Skin of body (tissue), 2 donors: ENCODE data around the gene WNK2. TPM values are rescaled to one million over a fixed set of nuclear protein-coding genes. Genes with fewer than 3 reads are reported as not detected.

Source experiments
- DNase-seq: peaks from one replicate; lab custom pipeline; 2025; lab: John Stamatoyannopoulos, UW
- total RNA-seq: library from RNA; depleted of rRNA; stranded (reverse); fragments of >200 nt; gene quantifications from one replicate; pipeline ENCODE4 v1.2.3, GENCODE V29; 2014

The WNK2 gene
- total RNA-seq, 1 donor from 2014 or later, result 11.2 TPM

- no peak for DNase-seq
Measured at GRCh38 chr9:93292664-93293328, 108.9 kb downstream of the WNK2 start.

GRCh38 chr9:93294011-93294410, 110.1 kb downstream of the WNK2 start:
- no peak for DNase-seq

- DNase-seq, result no peak
Measured at GRCh38 chr9:93295031-93295430, 111.1 kb downstream of the WNK2 start.

DNA sequence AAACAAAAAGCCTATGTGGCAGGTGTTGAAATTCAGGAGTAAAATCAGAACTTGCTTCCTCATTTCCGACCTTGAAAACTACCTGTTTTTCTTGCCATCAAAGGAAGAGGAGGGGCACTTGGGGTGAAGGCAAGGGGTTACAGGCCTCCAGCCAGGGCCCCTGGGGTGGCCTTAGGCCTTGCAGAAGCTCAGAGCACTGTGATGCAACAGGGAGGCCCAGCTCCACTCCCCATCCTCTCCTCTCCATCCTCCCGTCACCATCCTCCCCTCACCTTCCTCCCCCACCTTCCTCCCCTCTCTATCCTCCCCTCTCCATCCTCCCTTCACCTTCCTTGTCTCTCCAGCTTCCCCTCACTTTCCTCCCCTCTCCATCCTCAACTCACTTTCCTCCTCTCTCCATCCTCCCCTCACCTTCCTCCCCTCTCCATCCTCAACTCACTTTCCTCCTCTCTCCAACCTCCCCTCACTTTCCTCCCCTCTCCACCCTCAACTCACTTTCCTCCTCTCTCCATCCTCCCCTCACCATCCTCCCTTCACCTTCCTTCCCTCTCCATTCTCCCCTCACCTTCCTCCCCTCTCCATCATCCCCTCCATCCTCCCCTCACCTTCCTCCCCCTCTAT, 111.6 kb downstream of the WNK2 start:
- no peak for DNase-seq

DNA sequence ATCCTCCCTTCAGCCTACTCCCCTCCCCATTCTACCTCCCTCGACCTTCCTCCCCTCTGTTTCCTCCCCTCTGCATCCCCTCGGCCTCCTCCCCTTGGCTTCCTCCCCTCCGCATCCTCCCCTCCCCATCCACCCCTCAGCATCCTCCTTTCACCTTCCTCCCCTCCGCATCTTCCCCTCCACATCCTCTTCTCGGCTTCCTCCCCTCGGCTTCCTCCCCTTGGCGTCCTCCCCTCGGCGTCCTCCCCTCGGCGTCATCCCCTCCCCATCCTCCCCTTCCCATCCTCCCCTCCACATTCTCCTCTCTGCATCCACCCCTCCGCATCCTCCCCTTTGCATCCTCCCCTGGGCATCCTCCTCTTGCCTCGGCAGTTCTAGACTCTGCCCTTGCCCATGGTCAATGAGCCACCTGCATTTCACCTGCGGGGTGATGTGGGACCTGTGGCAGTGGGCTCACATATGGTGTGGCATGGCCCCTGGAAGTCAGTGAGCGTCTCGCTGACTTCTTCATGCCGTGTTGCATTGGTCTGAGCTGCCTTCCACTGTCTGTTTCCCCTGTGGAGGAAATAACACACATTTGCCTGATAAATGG, 113.0 kb downstream of the WNK2 start:
- no peak for DNase-seq

DNA sequence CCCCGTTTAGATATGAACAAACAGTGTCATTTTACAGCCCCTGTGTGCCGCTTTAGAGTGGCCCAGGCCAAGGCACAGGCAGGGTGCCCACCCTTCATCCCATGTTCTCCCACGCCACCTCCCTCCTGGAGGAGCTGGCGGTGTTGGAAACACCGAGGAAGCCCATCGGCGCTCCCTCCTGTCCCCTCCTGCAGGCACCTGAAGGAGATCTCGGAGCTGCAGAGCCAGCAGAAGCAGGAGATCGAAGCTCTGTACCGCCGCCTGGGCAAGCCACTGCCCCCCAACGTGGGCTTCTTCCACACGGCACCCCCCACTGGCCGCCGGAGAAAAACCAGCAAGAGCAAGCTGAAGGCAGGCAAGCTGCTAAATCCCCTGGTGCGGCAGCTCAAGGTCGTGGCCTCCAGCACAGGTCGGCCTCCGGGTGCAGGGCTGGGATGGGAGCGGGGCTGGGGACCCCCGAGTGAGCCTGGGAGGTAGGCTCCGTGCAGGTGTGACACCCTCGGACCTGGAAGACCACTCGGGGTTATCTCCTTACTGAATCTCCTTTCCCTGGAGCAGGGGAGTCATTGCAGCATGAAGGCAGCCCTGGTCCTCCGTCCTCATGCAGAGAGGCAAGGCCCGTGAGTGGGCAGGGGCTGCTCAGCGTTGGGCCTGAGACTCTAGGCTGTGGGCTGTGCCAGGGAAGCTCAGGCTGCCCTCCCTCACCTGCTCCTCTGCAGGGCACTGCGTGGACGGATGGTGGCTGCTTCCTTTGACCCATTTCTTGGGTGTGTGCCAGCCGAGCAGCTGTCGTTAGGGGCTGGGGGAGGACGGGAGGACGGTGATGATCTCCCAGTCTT, 113.9 kb downstream of the WNK2 start:
- no peak for DNase-seq

DNA sequence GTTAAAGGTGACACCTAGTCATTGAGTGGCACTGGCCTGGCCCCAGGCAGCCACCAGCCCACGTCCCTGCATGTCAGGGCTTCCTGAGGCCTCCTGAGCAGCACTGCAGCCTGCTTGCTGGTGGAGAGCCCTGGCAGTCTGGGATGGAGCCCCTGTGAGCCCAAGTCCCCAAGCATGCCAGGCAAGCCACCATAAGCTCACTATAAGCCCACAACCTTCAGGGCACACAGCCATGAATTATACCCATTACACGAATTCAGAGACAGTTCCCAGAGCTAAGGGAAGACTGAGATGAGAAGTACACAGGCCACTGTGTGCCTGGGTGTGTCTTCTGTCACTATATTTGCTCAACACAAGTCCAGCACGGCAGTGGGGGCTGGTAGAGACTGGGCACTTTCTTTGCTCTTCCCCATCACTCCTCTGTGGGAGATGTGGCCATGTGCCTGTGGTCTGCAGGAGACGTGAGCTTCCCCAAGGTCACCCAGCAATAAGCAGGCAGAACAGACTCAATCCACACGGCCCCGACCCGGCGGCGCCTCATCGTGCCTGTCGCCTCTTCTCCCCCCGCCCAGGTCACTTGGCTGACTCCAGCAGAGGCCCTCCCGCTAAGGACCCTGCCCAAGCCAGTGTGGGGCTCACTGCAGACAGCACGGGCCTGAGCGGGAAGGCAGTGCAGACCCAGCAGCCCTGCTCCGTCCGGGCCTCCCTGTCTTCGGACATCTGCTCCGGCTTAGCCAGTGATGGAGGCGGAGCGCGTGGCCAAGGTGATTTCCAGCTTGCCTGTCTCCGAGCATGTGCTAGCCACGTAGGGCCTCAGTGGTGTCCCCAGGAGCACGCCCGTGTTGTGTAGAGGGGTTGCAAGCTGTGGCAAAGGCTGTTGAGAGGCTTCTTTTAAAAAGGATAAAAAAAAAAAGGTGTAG, 114.8 kb downstream of the WNK2 start:
- DNase-seq, result no peak

DNA sequence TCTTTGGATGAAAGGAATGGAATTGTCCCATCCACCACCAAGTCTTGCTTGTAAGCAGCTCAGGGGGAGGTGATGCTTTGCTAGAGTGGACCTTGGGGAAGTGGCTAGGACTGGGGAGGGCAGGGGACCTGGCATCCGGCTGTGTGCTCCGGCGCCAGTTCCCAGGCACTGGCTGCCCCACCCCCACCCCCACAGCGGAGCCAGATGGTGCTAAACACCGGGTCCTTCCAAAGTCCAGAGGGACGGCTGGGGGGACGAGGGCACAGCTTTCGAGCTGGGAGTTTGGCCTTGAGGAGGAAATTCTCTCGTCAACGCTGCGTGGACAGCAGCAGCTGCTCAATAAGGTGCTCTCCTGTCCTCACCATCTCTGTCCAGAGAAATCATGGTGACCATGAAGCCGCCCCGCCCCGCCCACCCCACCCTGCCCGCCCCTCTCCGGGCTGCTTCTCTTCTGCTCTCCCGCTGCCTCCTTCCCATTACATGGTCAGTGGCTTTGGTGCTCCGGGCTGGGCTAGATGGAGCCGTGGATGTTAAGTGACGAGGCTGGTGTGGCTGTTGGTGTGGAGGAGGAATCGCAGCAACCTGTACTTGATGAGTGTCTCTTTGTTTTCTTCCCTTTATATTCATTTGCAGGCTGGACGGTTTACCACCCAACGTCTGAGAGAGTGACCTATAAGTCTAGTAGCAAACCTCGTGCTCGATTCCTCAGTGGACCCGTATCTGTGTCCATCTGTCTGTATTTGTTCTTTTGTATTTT, 115.7 kb downstream of the WNK2 start:
- no peak for DNase-seq

- no peak for DNase-seq
Measured at GRCh38 chr9:93300175-93300572, 116.2 kb downstream of the WNK2 start.

DNA sequence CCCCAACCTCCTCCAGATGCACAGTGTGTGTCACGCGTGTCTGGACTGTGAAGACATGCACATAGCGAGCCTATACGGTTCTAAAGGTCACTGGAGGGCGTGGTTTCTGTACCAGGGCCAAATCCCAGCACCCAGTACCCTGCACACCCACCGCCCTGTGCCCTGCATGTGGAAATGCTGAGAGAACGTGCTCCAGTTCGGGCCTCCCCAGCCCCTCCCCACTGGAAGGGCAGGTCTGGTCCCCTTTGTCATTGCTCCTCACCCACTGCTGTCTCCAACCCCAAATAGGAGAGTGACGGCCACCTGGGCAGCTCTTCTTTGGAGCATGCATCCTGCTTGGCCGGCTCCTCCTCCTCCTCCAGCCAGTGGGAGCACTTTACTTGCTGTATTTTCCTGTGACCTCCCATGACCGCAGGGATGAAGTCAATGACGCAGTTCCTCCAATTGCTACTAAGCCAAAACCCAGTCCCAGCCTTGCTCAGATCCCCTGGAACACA, 116.7 kb downstream of the WNK2 start:
- DNase-seq, result no peak

DNA sequence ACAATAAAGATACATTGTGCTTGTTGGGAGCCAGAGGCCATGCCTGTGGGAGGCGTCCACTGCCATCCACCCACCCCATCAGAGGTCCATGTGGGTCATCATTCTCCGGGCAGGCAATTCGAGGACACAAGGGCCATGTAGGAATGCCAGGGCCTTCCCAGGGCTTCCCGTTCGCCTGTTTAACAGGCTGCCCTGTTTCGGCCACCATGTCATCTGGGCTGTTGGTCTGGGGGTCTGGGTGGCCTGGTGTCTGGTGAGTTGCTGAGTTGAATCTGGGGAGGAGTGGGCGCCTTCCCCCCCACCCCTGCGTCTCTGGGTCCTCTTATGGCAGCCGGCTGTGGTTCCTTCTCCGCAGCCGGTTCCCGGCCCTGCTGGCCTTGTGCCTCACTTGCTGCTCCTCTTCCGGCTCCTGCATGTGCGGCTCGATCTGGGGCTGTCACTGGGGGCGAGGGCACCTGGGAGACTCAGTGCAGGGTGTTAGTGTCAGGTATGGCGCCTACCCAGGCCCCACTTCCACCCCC, 117.4 kb downstream of the WNK2 start:
- no peak for DNase-seq

DNA sequence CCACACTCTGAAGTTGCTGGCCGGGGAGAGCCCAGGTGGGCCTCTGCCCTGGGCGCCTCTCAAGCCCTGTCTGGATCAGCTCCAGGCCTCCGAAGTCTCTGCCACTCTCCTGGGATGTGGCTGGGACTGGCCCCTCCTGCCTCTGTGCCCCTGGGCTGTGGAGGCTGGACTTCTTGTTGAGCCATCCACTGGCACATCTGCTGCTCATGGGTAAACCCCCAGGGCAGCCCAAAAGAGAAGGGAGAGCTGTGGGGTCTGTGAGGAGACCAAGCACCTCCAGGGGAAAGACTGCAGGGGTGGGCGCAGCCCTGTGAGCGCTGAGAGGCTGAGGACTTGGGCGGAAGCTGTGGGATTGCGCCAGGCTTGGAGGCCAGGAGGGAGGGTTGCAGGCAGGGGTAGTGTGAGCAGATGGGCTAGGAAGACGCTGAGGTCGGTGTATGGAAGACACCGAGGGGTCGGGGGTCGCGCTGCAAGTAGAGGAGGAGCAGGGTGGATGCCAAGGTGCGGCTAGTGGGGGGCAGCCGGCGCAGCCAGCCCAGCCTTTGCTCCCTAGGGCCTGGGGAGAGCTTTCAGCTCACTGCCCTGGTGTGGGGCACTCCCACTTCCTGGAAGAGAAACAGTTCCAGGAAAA, 118.1 kb downstream of the WNK2 start:
- no peak for DNase-seq

- no peak for DNase-seq
Measured at GRCh38 chr9:93302586-93303257, 118.8 kb downstream of the WNK2 start.

GRCh38 chr9:93303258-93303771, 119.4 kb downstream of the WNK2 start:
- no peak for DNase-seq

DNA sequence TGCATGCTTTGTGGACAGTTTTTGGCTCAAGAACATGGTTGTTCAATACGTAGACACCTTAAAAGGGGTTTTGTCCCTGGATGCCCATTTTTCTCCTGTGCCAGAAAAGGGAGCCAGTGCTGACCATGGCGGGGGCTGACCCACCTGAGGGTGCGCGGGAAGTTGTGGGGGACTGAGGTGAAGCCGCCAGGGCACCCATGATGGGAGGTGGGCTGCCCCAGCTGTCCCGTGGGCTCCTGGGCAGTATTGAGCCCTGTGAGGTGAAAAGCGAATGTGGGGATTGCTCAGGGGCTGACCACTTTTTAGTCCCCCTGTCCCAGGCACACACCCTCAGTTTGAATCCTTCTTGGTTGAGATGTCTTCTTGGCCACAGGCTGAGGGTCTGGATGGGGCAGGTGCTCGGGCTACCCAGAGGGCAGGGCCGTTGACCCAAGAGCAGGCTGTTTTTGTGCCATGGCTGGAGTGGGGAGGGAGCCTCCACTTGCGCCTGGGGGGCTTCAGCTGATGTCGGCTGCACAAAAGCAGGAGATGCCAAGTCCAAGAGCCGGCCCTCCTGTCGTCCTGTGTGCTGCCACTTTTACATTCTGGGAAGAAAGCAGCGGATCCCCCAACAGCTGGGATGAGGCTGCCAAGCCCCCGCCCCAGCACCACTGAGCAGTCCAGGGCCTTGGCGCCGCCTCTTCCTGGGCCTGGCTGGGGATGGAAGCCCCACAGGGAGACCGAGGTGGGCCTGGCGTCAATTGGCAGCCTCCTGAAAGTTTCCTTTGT, 120.1 kb downstream of the WNK2 start:
- DNase-seq, result no peak

- DNase-seq, result peak; percentile 35
Measured at GRCh38 chr9:93304574-93305496, 120.9 kb downstream of the WNK2 start.
